ENCODE data around the gene DEDD2. TPM values are rescaled to one million over a fixed set of nuclear protein-coding genes. Genes with fewer than 3 reads are reported as not detected.

The DEDD2 gene
- total RNA-seq, 4 donors from 2014 or later, result 20.6 to 60.2 (median 51.6) TPM

DNA sequence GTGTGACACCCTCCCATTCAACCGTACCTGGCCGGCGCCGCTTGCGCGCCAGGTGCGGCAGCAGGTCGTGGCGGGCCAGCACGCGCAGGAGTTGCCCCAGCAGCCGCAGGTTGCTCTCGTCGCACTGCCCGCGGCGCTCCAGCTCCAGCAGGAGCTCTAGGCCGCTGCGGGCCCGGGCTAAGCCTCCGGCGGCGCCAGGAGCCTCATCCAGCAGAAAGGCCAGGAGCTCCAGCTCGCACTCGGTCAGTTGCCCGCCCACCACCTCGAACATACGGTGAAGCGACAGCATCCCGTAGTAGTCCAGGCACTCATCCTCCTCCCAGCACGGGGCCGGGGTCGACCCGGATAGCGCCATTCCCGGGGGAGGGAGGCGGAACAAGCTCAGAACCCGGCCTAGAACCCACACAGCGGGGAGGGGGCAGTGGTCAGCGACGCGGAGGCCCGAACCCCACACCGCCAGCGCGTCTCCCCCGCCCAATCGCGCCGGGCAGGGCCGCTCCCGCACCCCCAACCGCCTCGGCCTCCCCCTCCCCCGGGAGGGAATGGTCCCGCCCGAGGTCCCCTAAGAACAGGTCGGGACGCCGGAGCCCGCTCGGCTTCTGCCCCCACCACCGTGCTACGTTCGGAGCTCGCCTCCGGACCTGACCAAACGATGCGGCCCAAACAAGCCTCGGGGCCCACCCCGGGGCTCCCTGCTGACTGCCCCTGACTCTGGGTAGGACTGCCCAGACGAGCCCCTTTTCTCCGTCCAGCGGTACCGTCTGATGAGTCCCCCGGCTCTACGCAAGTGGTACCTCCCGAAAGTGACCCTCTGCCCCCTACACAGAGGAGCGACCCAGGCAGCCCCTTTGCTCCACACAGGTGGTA, 591 bp downstream of the DEDD2 start:
- DNase-seq, result peak; percentile 25 to 68 (median 60)
- H3K36me3 ChIP-seq, result peaks cover 0 to 29% (median 0%) of the 10 kb centered on the region in 3 donors
- no peaks in the 10 kb centered on the region for H3K27me3 ChIP-seq
- TF ChIP-seq POLR2A (IDR thresholded peaks at IDR 0.05), result no peak
- no peak for TF ChIP-seq CTCF (IDR thresholded peaks at IDR 0.05)
- peak overlapping the region; percentile 86 to 99 (median 92) for H3K27ac ChIP-seq
- peaks cover 0 to 69% (median 24%) of the 10 kb centered on the region in 4 donors for H3K4me1 ChIP-seq
- H3K9me3 ChIP-seq, result no peaks in the 10 kb centered on the region
- peak overlapping the region; percentile 72 to 89 (median 82) for H3K4me3 ChIP-seq

DNA sequence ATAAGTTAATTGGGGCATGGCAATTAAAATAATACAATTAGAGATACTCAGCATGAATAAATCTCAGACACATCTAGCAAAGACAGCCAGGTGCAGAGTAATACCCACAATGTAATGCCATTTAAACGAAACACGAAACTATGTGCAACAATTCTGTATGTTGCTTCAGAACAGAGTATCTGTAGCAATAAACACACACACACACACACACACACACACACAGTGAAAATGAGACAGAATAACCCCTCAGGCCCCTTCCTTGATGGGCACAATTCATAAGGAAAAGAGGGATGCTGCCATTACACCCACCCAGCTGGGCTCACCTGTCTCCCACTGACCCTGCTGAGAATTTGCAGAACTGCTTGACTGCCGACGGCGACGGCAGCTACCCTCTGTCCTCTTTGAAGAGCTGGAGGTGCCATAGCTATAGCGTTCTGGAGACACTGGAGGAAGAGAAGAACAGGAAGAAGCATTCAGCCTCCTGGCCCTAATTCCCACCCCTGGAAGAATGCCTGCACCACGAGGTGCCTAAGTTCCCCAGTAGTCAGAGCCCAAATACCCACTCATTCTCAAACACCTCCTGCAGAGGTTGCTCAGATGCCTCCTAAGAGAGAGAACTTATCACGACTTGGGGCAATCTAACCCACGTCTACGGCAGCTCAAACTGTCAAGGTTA, 2.5 kb downstream of the DEDD2 start:
- Histone ChIP-seq H3K4me1 (peaks cover 0 to 56% (median 20%) of the 10 kb centered on the region in 4 donors), H3K4me3 (peak overlapping the region in 1 of 4 donors; percentile 79)
- no peak for TF ChIP-seq POLR2A (IDR thresholded peaks at IDR 0.05)
- no peak for TF ChIP-seq CTCF (IDR thresholded peaks at IDR 0.05)

GRCh38 chr19:42212886-42213285, 4.6 kb downstream of the DEDD2 start:
- Histone ChIP-seq H3K4me1 (peaks cover 0 to 43% (median 13%) of the 10 kb centered on the region in 4 donors), H3K36me3 (peaks cover 0 to 69% (median 0%) of the 10 kb centered on the region in 3 donors), H3K9me3 (no peaks in the 10 kb centered on the region), H3K4me3 (no peak overlapping the region), H3K27ac (no peak overlapping the region), H3K27me3 (no peaks in the 10 kb centered on the region)
- DNase-seq, result no peak
- TF ChIP-seq CTCF (IDR thresholded peaks at IDR 0.05), result no peak
- TF ChIP-seq POLR2A (IDR thresholded peaks at IDR 0.05), result no peak

More for the DNA sequence above, 2.5 kb downstream of the DEDD2 start:
- Histone ChIP-seq H3K27ac (no peak overlapping the region), H3K36me3 (peaks cover 0 to 48% (median 0%) of the 10 kb centered on the region in 3 donors), H3K9me3 (no peaks in the 10 kb centered on the region), H3K27me3 (no peaks in the 10 kb centered on the region)
- no peak for DNase-seq

GRCh38 chr19:42208612-42209011, 8.9 kb downstream of the DEDD2 start:
- Histone ChIP-seq H3K27ac (no peak overlapping the region), H3K36me3 (peaks cover 0 to 95% (median 0%) of the 10 kb centered on the region in 3 donors), H3K27me3 (no peaks in the 10 kb centered on the region), H3K4me3 (no peak overlapping the region), H3K4me1 (peaks cover 0 to 28% (median 3%) of the 10 kb centered on the region in 4 donors), H3K9me3 (no peaks in the 10 kb centered on the region)
- no peak for TF ChIP-seq POLR2A (IDR thresholded peaks at IDR 0.05)
- TF ChIP-seq CTCF (IDR thresholded peaks at IDR 0.05), result no peak
- no peak for DNase-seq

DNA sequence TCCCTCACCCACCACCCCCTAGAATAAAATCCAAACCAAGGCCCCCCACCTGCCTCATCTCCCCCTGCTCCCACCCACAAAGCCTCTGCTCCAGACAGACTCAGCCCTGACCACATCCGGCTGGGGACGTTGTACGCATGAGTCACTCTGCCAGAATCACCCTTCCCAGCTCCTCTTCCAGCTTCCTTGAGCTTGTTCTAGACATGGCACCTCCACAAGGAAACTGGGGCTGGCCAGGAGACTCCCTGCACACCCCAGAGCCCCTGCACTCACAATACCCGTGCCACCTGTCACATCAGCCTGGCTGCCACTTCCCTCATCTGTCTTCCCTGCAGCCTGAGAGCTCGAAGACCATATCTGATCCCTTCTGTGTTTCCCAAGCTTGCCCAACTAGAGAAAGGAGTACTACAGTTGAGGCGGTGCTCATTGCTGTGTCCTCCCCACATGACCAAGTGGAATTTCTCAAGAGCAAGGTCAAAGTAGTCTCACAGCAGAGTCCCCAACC, 9.7 kb downstream of the DEDD2 start:
- TF ChIP-seq POLR2A (IDR thresholded peaks at IDR 0.05) (no peak), CTCF (IDR thresholded peaks at IDR 0.05) (no peak)
- Histone ChIP-seq H3K36me3 (peaks cover 0 to 97% (median 0%) of the 10 kb centered on the region in 3 donors), H3K9me3 (no peaks in the 10 kb centered on the region), H3K27me3 (no peaks in the 10 kb centered on the region), H3K27ac (peak overlapping the region in 1 of 4 donors; percentile 52), H3K4me1 (peaks cover 0 to 20% (median 6%) of the 10 kb centered on the region in 4 donors), H3K4me3 (no peak overlapping the region)
- DNase-seq, result no peak
